Gastroesophageal sphincter (tissue), 3 donors: ENCODE results near the gene KLF17.

Experiments used
- POLR2A ChIP-seq, 2 donors: fragments of 450-650 bp; IDR thresholded peaks; one replicate each; pipeline ENCODE4 v1.6.1; 2017; ENCODE audit warnings: antibody characterized with exemption in 2 of 2, mild to moderate bottlenecking in 2 of 2, moderate library complexity in 1 of 2
- TF ChIP-seq, protein P1 (sequence below), 4 experiments: fragments of 200-600 bp in 2 of 4; fragments of 450-650 bp in 2 of 4; sonication (generic) in 1 of 4; IDR thresholded peaks; one replicate each; pipeline ENCODE4 v1.5.1; 2017 to 2019; ENCODE audit warnings: antibody characterized with exemption in 4 of 4, mild to moderate bottlenecking in 2 of 4, moderate library complexity in 2 of 4

GRCh38 chr1:44079566-44079965 is 39.1 kb upstream of the KLF17 start:
- TF ChIP-seq POLR2A (IDR thresholded peaks at IDR 0.05) = no peak
- TF ChIP-seq, protein P1, sequence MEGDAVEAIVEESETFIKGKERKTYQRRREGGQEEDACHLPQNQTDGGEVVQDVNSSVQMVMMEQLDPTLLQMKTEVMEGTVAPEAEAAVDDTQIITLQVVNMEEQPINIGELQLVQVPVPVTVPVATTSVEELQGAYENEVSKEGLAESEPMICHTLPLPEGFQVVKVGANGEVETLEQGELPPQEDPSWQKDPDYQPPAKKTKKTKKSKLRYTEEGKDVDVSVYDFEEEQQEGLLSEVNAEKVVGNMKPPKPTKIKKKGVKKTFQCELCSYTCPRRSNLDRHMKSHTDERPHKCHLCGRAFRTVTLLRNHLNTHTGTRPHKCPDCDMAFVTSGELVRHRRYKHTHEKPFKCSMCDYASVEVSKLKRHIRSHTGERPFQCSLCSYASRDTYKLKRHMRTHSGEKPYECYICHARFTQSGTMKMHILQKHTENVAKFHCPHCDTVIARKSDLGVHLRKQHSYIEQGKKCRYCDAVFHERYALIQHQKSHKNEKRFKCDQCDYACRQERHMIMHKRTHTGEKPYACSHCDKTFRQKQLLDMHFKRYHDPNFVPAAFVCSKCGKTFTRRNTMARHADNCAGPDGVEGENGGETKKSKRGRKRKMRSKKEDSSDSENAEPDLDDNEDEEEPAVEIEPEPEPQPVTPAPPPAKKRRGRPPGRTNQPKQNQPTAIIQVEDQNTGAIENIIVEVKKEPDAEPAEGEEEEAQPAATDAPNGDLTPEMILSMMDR (IDR thresholded peaks at IDR 0.05) = no peak
